Measurements from ENCODE around the gene MYH11.

DNA sequence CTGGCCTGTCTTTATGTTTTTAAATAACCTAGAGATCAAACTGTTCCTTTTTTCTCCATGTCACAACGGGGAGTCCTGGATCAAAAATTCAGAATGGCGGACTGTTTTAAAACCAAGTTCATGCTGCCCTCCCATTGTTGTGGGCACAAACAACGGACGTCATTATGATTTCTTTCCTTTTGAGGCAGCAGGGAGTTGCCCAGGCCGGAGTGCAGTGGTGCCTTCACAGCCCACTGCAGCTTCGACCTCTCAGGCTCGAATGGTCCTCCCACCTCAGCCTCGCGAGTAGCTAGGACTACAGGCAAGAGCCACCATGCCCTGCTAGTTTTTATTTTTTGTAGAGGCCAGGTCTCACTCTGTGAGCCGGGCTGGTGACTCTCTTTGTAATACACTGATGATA lies 180.3 kb downstream of the MYH11 start:
- TF ChIP-seq, protein P1, sequence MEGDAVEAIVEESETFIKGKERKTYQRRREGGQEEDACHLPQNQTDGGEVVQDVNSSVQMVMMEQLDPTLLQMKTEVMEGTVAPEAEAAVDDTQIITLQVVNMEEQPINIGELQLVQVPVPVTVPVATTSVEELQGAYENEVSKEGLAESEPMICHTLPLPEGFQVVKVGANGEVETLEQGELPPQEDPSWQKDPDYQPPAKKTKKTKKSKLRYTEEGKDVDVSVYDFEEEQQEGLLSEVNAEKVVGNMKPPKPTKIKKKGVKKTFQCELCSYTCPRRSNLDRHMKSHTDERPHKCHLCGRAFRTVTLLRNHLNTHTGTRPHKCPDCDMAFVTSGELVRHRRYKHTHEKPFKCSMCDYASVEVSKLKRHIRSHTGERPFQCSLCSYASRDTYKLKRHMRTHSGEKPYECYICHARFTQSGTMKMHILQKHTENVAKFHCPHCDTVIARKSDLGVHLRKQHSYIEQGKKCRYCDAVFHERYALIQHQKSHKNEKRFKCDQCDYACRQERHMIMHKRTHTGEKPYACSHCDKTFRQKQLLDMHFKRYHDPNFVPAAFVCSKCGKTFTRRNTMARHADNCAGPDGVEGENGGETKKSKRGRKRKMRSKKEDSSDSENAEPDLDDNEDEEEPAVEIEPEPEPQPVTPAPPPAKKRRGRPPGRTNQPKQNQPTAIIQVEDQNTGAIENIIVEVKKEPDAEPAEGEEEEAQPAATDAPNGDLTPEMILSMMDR (IDR thresholded peaks at IDR 0.05) = no peak
- no peak for TF ChIP-seq EZH2phosphoT487 (IDR thresholded peaks at IDR 0.05)
- no peak for TF ChIP-seq EZH2 (IDR thresholded peaks at IDR 0.05)

All from neural progenitor cell (in vitro differentiated cells).